Liver (tissue), 9 donors: ENCODE results near the gene GGCX. TPM values are rescaled to one million over a fixed set of nuclear protein-coding genes. Genes with fewer than 3 reads are reported as not detected.

ENCODE experiments used
- DNase-seq: peaks from one replicate; pipeline ENCODE4 v3.0.0-alpha.2; 2017; ENCODE audit warnings: low spot score
- H3K27ac ChIP-seq, 2 donors: one replicate each; pipeline ENCODE4 v1.7.0; 2013; ENCODE audit warnings: inconsistent platforms in 2 of 2, low read length in 2 of 2, control low read depth in 1 of 2, low read depth in 1 of 2, mild to moderate bottlenecking in 1 of 2
- H3K27me3 ChIP-seq, 4 donors: one replicate each; pipeline versions ENCODE4 v1.6.1 to v1.7.0; 2013; ENCODE audit warnings: low read length in 3 of 4, inconsistent platforms in 1 of 4, mild to moderate bottlenecking in 1 of 4, moderate library complexity in 1 of 4; ENCODE audit not compliant: control insufficient read depth in 4 of 4, insufficient read depth in 4 of 4
- H3K36me3 ChIP-seq, 4 donors: one replicate each; pipeline versions ENCODE4 v1.6.1 to v1.7.0; 2013; ENCODE audit warnings: low read length in 3 of 4, mild to moderate bottlenecking in 3 of 4, low read depth in 1 of 4, moderate library complexity in 1 of 4; ENCODE audit not compliant: control insufficient read depth in 4 of 4, insufficient read depth in 3 of 4
- H3K4me1 ChIP-seq, 4 donors: one replicate each; pipeline versions ENCODE4 v1.6.1 to v1.7.0; 2013; ENCODE audit warnings: low read length in 3 of 4, mild to moderate bottlenecking in 3 of 4, moderate library complexity in 1 of 4; ENCODE audit not compliant: control insufficient read depth in 4 of 4, insufficient read depth in 4 of 4
- H3K4me3 ChIP-seq, 3 donors: one replicate each; pipeline versions ENCODE4 v1.6.1 to v1.7.0; 2013; ENCODE audit warnings: low read length in 3 of 3, control low read depth in 1 of 3, low read depth in 1 of 3, mild to moderate bottlenecking in 1 of 3
- H3K9ac ChIP-seq, 2 donors: one replicate each; pipeline ENCODE4 v1.7.0; 2013; ENCODE audit warnings: low read length in 2 of 2, mild to moderate bottlenecking in 2 of 2, moderate library complexity in 2 of 2, control low read depth in 1 of 2, low read depth in 1 of 2
- H3K9me3 ChIP-seq, 4 donors: one replicate each; pipeline versions ENCODE4 v1.6.1 to v1.7.0; 2013; ENCODE audit warnings: low read length in 3 of 4; ENCODE audit not compliant: control insufficient read depth in 4 of 4
- ATF3 ChIP-seq: IDR thresholded peaks from 2 replicates; pipeline ENCODE4 v1.6.1; 2016; ENCODE audit warnings: antibody characterized with exemption
- CTCF ChIP-seq: fragments of 150-350 bp; IDR thresholded peaks from 2 replicates; pipeline ENCODE4 v1.5.1; 2017; ENCODE audit warnings: improper control_type of control experiment, low read depth, low read length; ENCODE audit not compliant: missing input control
- FOXA1 ChIP-seq: IDR thresholded peaks from 2 replicates; pipeline ENCODE4 v1.6.1; 2016; ENCODE audit warnings: antibody characterized with exemption
- FOXA2 ChIP-seq: IDR thresholded peaks from 2 replicates; pipeline ENCODE4 v1.6.1; 2016; ENCODE audit warnings: antibody characterized with exemption
- HNF4G ChIP-seq: IDR thresholded peaks from 2 replicates; pipeline ENCODE4 v1.6.1; 2016; ENCODE audit warnings: antibody characterized with exemption
- JUND ChIP-seq, 2 donors: IDR thresholded peaks; 2 replicates each; pipeline ENCODE4 v1.6.1; 2016; ENCODE audit warnings: antibody characterized with exemption in 2 of 2
- MAX ChIP-seq: IDR thresholded peaks from 2 replicates; pipeline ENCODE4 v1.6.1; 2016; ENCODE audit warnings: antibody characterized with exemption
- NR2F2 ChIP-seq: IDR thresholded peaks from 2 replicates; pipeline ENCODE4 v1.6.1; 2016; ENCODE audit warnings: antibody characterized with exemption
- RAD21 ChIP-seq, 2 donors: IDR thresholded peaks; 2 replicates each; pipeline ENCODE4 v1.6.1; 2016; ENCODE audit warnings: antibody characterized with exemption in 2 of 2, mild to moderate bottlenecking in 2 of 2
- REST ChIP-seq: IDR thresholded peaks from 2 replicates; pipeline ENCODE4 v1.6.1; 2016; ENCODE audit warnings: antibody characterized with exemption, mild to moderate bottlenecking
- SP1 ChIP-seq: IDR thresholded peaks from 2 replicates; pipeline ENCODE4 v1.6.1; 2018; ENCODE audit warnings: antibody characterized with exemption, mild to moderate bottlenecking
- TAF1 ChIP-seq: conservative IDR thresholded peaks from 2 replicates; pipeline ENCODE4 v1.6.1; 2016; ENCODE audit warnings: antibody characterized with exemption, mild to moderate bottlenecking
- WGBS: extraction: QIAGEN DNeasy Blood & Tissue Kit; methylation state at CpG from one replicate; pipeline ENCODE4 v1.1.7; 2013; 5-methylcytosine and 5-hydroxymethylcytosine counted together
- polyA plus RNA-seq, 2 donors: library from polyadenylated mRNA; stranded (reverse) in 1 of 2; unstranded in 1 of 2; fragments of 200-250 nt in 1 of 2; fragments of >200 nt in 1 of 2; fragmentation: Nextera tagmentation in 1 of 2; extraction: Ambion mirVana in 1 of 2; gene quantifications; one replicate each; pipeline versions ENCODE4 v1.2.1 to v1.2.3, GENCODE V29; 2013 to 2015
- total RNA-seq, 2 donors: library from RNA; depleted of rRNA; stranded (reverse); fragments of >200 nt; gene quantifications; one replicate each; pipeline ENCODE4 v1.2.3, GENCODE V29; 2014
- donor health status: healthy.
- donor health status: healthy.
- donor health status: healthy.
- donor health status: healthy.
- donor health status: healthy.

The GGCX gene
- total and polyA plus RNA-seq, 4 donors: 67.3 to 189 (median 90.4) TPM

GRCh38 chr2:85542777-85543176, 18.5 kb downstream of the GGCX start:
- Histone ChIP-seq H3K4me3 (no peak overlapping the region), H3K27me3 (no peaks in the 10 kb centered on the region), H3K36me3 (peaks cover 0 to 46% (median 31%) of the 10 kb centered on the region in 4 donors), H3K4me1 (peaks cover 1 to 26% (median 16%) of the 10 kb centered on the region in 4 donors), H3K27ac (no peak overlapping the region), H3K9ac (no peak overlapping the region), H3K9me3 (no peaks in the 10 kb centered on the region)
- no peak for TF ChIP-seq HNF4G
- TF ChIP-seq TAF1: no peak
- no peak for TF ChIP-seq SP1
- TF ChIP-seq REST: no peak
- no peak for TF ChIP-seq ATF3
- TF ChIP-seq CTCF: no peak
- no peak for TF ChIP-seq FOXA1
- no peak for TF ChIP-seq FOXA2
- TF ChIP-seq RAD21 (IDR thresholded peaks at IDR 0.05): no peak
- WGBS: 90% methylated on average over 4 of the region's 4 CpGs
- no peak for DNase-seq

GRCh38 chr2:85541753-85542457, 19.4 kb downstream of the GGCX start:
- Histone ChIP-seq H3K27ac (no peak overlapping the region), H3K36me3 (peaks cover 0 to 41% (median 31%) of the 10 kb centered on the region in 4 donors), H3K4me3 (peak overlapping the region in 1 of 3 donors; percentile 67), H3K27me3 (no peaks in the 10 kb centered on the region), H3K4me1 (peaks cover 1 to 35% (median 22%) of the 10 kb centered on the region in 4 donors), H3K9me3 (no peaks in the 10 kb centered on the region), H3K9ac (no peak overlapping the region)
- WGBS: 49% methylated on average over 5 of the region's 5 CpGs
- no peak for DNase-seq
- TF ChIP-seq NR2F2 (no peak), MAX (no peak), CTCF (no peak), JUND (IDR thresholded peaks at IDR 0.05) (no peak)
